DND-41 (cell line): Measurements from ENCODE around the gene BLVRA.
"Not testable (repeated sequence)": the region's sequence is repeated elsewhere in the genome, so short reads cannot be mapped to it uniquely, and the experiment has no call there.

Source experiments
- CTCF ChIP-seq: IDR thresholded peaks from 2 replicates; pipeline ENCODE4 v1.5.1; 2012; ENCODE audit warnings: borderline replicate concordance, low read length, moderate library complexity, mild to moderate bottlenecking; ENCODE audit not compliant: poor library complexity, severe bottlenecking; ENCODE audit errors: extremely low read depth
- EZH2 ChIP-seq: IDR thresholded peaks from 3 replicates; pipeline ENCODE4 v1.6.1; 2012; ENCODE audit warnings: borderline replicate concordance, low read depth, mild to moderate bottlenecking, moderate library complexity, low read length, inconsistent platforms; ENCODE audit not compliant: severe bottlenecking

GRCh38 chr7:43823425-43823824, 64.9 kb downstream of the BLVRA start:
- TF ChIP-seq CTCF, EZH2: not testable (repeated sequence)
